ENCODE measurements around the gene HIGD2A. TPM values are rescaled to one million over a fixed set of nuclear protein-coding genes. Genes with fewer than 3 reads are reported as not detected.

HIGD2A gene
- total RNA-seq, 2 donors from 2014 or later: 88.9 to 117 TPM

DNA sequence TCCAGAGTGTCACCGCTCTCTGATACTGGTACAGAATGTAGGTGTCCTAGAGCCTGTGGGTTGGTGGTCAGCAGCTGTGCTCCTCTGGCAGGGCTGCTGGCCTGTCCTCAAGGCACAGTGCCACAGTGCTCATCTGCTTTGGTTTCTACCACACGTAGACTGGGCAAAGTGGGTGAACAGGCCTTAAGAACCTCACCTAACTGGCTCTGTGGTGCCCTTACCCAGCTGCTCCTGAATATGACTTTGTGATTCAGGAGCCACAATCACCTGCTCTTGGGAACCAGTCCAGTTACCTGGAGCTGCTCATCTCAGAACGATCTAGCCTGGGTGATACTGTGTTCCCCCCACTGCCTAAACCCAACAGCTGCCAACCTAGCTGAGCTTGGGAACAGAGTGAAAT lies 6.6 kb upstream of the HIGD2A start:
- no peak for DNase-seq (ENCODE audit: low spot score)
- Mint-ChIP-seq H3K27ac (no peak overlapping the region), H3K27me3 (no peaks in the 10 kb centered on the region), H3K4me3 (no peak overlapping the region), H3K4me1 (ENCODE audit: low read depth in 2 of 2) (peaks cover 13 to 16% of the 10 kb centered on the region in 2 donors), H3K36me3 (peaks cover 16% of the 10 kb centered on the region), H3K9me3 (no peaks in the 10 kb centered on the region)
- ATAC-seq: no peak

DNA sequence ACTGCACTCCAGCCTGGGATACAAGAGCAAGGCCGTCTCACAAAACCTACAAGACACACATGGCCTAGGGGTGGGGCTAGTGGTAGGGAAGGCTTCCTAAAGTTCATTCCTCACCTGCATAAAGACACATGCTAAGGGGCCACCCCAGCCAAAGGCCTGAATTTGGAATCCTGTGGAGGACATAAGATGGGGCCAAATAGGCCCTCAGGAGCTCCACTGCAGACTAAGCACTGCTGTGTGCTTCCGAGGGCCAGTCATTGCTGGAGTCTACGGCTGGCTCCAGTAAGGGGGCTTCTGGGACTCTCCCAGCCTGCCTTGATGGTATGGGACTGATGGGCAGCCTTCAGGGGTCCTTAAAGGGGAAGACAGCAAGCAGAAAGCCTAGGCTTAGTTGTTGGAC lies 5.8 kb upstream of the HIGD2A start:
- H3K27ac Mint-ChIP-seq: no peak overlapping the region
- no peaks in the 10 kb centered on the region for H3K27me3 Mint-ChIP-seq
- ATAC-seq (no peak), DNase-seq (ENCODE audit: low spot score) (no peak)
- H3K9me3 Mint-ChIP-seq: no peaks in the 10 kb centered on the region
- peaks cover 23% of the 10 kb centered on the region for H3K36me3 Mint-ChIP-seq
- H3K4me1 Mint-ChIP-seq (ENCODE audit: low read depth in 2 of 2): peaks cover 21 to 23% of the 10 kb centered on the region in 2 donors
- no peak overlapping the region for H3K4me3 Mint-ChIP-seq

- ATAC-seq: no peak
- no peak for DNase-seq (ENCODE audit: low spot score)
- Mint-ChIP-seq H3K4me1 (ENCODE audit: low read depth in 2 of 2) (peaks cover 24 to 29% of the 10 kb centered on the region in 2 donors), H3K27ac (no peak overlapping the region), H3K4me3 (no peak overlapping the region), H3K27me3 (no peaks in the 10 kb centered on the region), H3K36me3 (peaks cover 26% of the 10 kb centered on the region), H3K9me3 (no peaks in the 10 kb centered on the region)
Observed at GRCh38 chr5:176383248-176383905, 5.2 kb upstream of the HIGD2A start.

DNA sequence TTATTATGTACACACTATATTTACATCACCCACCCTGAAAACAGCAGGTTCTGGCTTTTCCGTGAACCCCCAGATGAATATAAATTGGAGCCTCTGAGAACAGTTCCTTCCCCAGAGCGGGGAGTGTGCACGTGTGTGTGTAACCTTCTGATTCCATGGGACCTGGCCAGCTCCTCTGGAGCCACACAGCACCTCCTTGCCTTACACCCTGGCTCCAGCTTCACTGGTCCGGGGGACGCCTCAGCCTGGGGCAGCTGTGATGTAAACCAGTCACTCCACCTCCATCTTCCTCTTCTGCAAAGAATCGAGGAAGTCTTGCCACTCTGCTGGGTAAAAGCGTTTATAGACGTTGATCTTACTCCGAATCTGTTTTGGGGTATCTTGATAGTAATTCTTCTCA lies 4.6 kb upstream of the HIGD2A start:
- DNase-seq (ENCODE audit: low spot score) (no peak), ATAC-seq (no peak)
- H3K27ac Mint-ChIP-seq: no peak overlapping the region
- H3K36me3 Mint-ChIP-seq: peaks cover 26% of the 10 kb centered on the region
- H3K9me3 Mint-ChIP-seq: no peaks in the 10 kb centered on the region
- peaks cover 24 to 29% of the 10 kb centered on the region in 2 donors for H3K4me1 Mint-ChIP-seq (ENCODE audit: low read depth in 2 of 2)
- H3K27me3 Mint-ChIP-seq: no peaks in the 10 kb centered on the region
- H3K4me3 Mint-ChIP-seq: no peak overlapping the region

DNA sequence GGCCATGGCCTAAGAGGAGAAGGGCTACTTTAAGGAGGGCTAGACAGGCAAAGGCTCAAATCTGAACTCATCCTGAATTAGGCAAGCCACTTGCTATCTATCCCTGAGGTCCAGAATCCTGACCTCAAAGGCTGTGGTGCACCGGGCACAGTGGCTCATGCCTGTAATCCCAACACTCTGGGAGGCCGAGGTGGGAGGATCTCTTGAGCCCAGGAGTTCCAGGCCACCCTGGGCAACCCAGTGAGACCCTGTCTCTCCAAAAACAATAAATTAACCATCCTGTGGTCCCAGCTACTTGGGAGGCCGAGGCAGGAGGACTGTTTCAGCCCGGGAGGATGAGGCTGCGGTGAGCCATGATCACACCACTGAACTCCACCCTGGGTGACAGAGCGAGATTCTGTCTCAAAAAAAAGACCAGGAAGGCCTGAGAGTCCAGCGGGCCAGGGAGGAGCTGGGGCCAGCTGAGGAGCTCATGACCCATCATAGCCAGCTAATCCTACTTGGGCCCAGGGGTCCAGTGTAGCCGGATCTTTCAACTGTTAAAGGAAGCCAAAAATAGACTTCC lies 4.1 kb upstream of the HIGD2A start:
- DNase-seq (ENCODE audit: low spot score) (no peak), ATAC-seq (no peak)
- peaks cover 25 to 29% of the 10 kb centered on the region in 2 donors for H3K4me1 Mint-ChIP-seq (ENCODE audit: low read depth in 2 of 2)
- no peaks in the 10 kb centered on the region for H3K27me3 Mint-ChIP-seq
- no peak overlapping the region for H3K27ac Mint-ChIP-seq
- H3K36me3 Mint-ChIP-seq: peaks cover 26% of the 10 kb centered on the region
- H3K9me3 Mint-ChIP-seq: no peaks in the 10 kb centered on the region
- H3K4me3 Mint-ChIP-seq: no peak overlapping the region

GRCh38 chr5:176384991-176385390 lies 3.6 kb upstream of the HIGD2A start:
- H3K4me3 Mint-ChIP-seq: no peak overlapping the region
- peaks cover 28 to 29% of the 10 kb centered on the region in 2 donors for H3K4me1 Mint-ChIP-seq (ENCODE audit: low read depth in 2 of 2)

GRCh38 chr5:176386491-176386890 lies 2.1 kb upstream of the HIGD2A start:
- Mint-ChIP-seq H3K9me3 (no peaks in the 10 kb centered on the region), H3K4me1 (ENCODE audit: low read depth in 2 of 2) (peaks cover 28 to 29% of the 10 kb centered on the region in 2 donors), H3K36me3 (peaks cover 22% of the 10 kb centered on the region), H3K4me3 (peak overlapping the region; percentile 92), H3K27me3 (no peaks in the 10 kb centered on the region), H3K27ac (peak overlapping the region; percentile 87 to 96)
- ATAC-seq: no peak
- DNase-seq (ENCODE audit: low spot score): no peak

More at GRCh38 chr5:176384991-176385390, 3.6 kb upstream of the HIGD2A start:
- ATAC-seq: no peak
- H3K9me3 Mint-ChIP-seq: no peaks in the 10 kb centered on the region
- H3K36me3 Mint-ChIP-seq: peaks cover 22% of the 10 kb centered on the region
- no peak for DNase-seq (ENCODE audit: low spot score)
- H3K27me3 Mint-ChIP-seq: no peaks in the 10 kb centered on the region
- peak overlapping the region in 1 of 2 donors; percentile 62 for H3K27ac Mint-ChIP-seq

GRCh38 chr5:176387384-176387925 lies 1.1 kb upstream of the HIGD2A start:
- Mint-ChIP-seq H3K27ac (peak overlapping the region; percentile 87 to 96), H3K27me3 (no peaks in the 10 kb centered on the region), H3K9me3 (no peaks in the 10 kb centered on the region), H3K36me3 (peaks cover 22% of the 10 kb centered on the region), H3K4me3 (peak overlapping the region; percentile 92), H3K4me1 (ENCODE audit: low read depth in 2 of 2) (peaks cover 29 to 31% of the 10 kb centered on the region in 2 donors)
- DNase-seq (ENCODE audit: low spot score): no peak
- ATAC-seq: no peak

GRCh38 chr5:176388003-176388443 lies 528 bp upstream of the HIGD2A start:
- Mint-ChIP-seq H3K27ac (peak overlapping the region; percentile 87 to 96), H3K9me3 (no peaks in the 10 kb centered on the region), H3K4me3 (peak overlapping the region; percentile 92), H3K4me1 (ENCODE audit: low read depth in 2 of 2) (peaks cover 29 to 31% of the 10 kb centered on the region in 2 donors), H3K27me3 (no peaks in the 10 kb centered on the region), H3K36me3 (peaks cover 22% of the 10 kb centered on the region)
- DNase-seq (ENCODE audit: low spot score) (no peak), ATAC-seq (peak in 1 of 2 donors; percentile 0)

- Mint-ChIP-seq H3K27me3 (no peaks in the 10 kb centered on the region), H3K4me1 (ENCODE audit: low read depth in 2 of 2) (peaks cover 29 to 31% of the 10 kb centered on the region in 2 donors), H3K9me3 (no peaks in the 10 kb centered on the region), H3K4me3 (peak overlapping the region; percentile 92), H3K27ac (peak overlapping the region; percentile 87 to 96), H3K36me3 (peaks cover 22% of the 10 kb centered on the region)
- ATAC-seq: peak; percentile 45 to 49
- no peak for DNase-seq (ENCODE audit: low spot score)
Observed at GRCh38 chr5:176389135-176390123, 878 bp downstream of the HIGD2A start.

GRCh38 chr5:176391479-176391878 lies 2.9 kb downstream of the HIGD2A start:
- Mint-ChIP-seq H3K4me3 (no peak overlapping the region), H3K36me3 (peaks cover 12% of the 10 kb centered on the region), H3K4me1 (ENCODE audit: low read depth in 2 of 2) (peaks cover 18 to 22% of the 10 kb centered on the region in 2 donors), H3K27me3 (no peaks in the 10 kb centered on the region), H3K27ac (peak overlapping the region in 1 of 2 donors; percentile 61), H3K9me3 (no peaks in the 10 kb centered on the region)
- DNase-seq (ENCODE audit: low spot score) (no peak), ATAC-seq (no peak)

- Mint-ChIP-seq H3K4me3 (no peak overlapping the region), H3K9me3 (no peaks in the 10 kb centered on the region)
Observed at GRCh38 chr5:176391999-176392398, 3.4 kb downstream of the HIGD2A start.

DNA sequence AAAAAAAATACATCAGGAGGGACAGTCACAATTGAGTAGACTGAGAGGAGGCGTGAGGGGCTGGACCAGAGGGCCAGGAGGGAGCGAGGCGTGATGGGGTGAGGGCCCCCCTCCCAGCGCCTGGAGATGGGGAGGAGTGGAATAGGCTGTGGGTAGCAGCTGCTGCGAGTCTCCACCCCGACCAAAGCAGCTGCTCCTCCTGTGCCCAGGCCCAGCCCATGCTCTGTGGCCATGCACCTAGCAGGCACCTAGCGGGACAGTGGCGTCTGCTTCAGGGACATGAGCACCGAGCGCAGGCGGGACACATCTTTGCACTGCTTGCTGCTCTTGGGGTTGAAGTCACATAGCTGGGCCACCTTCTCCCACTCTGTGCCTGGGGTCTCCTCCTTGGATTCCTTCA lies 4.0 kb downstream of the HIGD2A start:
- ATAC-seq: no peak
- no peak overlapping the region for H3K27ac Mint-ChIP-seq
- peaks cover 7 to 12% of the 10 kb centered on the region in 2 donors for H3K4me1 Mint-ChIP-seq (ENCODE audit: low read depth in 2 of 2)
- peaks cover 5% of the 10 kb centered on the region for H3K36me3 Mint-ChIP-seq
- H3K4me3 Mint-ChIP-seq: no peak overlapping the region
- no peaks in the 10 kb centered on the region for H3K9me3 Mint-ChIP-seq
- DNase-seq (ENCODE audit: low spot score): no peak
- H3K27me3 Mint-ChIP-seq: no peaks in the 10 kb centered on the region

More at GRCh38 chr5:176391999-176392398, 3.4 kb downstream of the HIGD2A start:
- Mint-ChIP-seq H3K4me1 (ENCODE audit: low read depth in 2 of 2) (peaks cover 12 to 17% of the 10 kb centered on the region in 2 donors), H3K27me3 (no peaks in the 10 kb centered on the region), H3K36me3 (peaks cover 11% of the 10 kb centered on the region), H3K27ac (no peak overlapping the region)
- DNase-seq (ENCODE audit: low spot score) (no peak), ATAC-seq (no peak)
